Brain microvascular endothelial cell (primary cell): ENCODE results near the gene CD1E.

Source experiments
- DNase-seq: peaks from one replicate; pipeline ENCODE4 v3.0.0-alpha.2; 2020
- H3K27ac ChIP-seq: fragments of 250-450 bp; sonication (Bioruptor Pico); 2 replicates; pipeline ENCODE4 v1.5.1; 2020; ENCODE audit warnings: mild to moderate bottlenecking, moderate library complexity
- H3K27me3 ChIP-seq: fragments of 250-450 bp; sonication (Bioruptor Pico); replicated peaks from 2 replicates; pipeline ENCODE4 v1.5.1; 2020; ENCODE audit warnings: mild to moderate bottlenecking
- H3K36me3 ChIP-seq: fragments of 250-450 bp; sonication (Bioruptor Pico); replicated peaks from 2 replicates; pipeline ENCODE4 v1.5.1; 2020; ENCODE audit warnings: mild to moderate bottlenecking
- H3K4me3 ChIP-seq: 2 replicates; pipeline ENCODE4 v1.5.1; 2011; ENCODE audit warnings: low read depth, mild to moderate bottlenecking, control low read depth, low read length, moderate library complexity
- in situ Hi-C: cut with HindIII; loops from 2 replicates; pipeline ENCODE4 v1.10.0; 2017; ENCODE audit warnings: low sequenced_read_pairs, low pct_ligation_motif_present
- TF ChIP-seq, protein P1 (sequence below): IDR thresholded peaks from 2 replicates; pipeline ENCODE4 v1.5.1; 2011; ENCODE audit warnings: low read depth, mild to moderate bottlenecking, moderate library complexity, low read length, control low read depth, inconsistent platforms; ENCODE audit errors: missing control alignments

CD1E gene

DNA sequence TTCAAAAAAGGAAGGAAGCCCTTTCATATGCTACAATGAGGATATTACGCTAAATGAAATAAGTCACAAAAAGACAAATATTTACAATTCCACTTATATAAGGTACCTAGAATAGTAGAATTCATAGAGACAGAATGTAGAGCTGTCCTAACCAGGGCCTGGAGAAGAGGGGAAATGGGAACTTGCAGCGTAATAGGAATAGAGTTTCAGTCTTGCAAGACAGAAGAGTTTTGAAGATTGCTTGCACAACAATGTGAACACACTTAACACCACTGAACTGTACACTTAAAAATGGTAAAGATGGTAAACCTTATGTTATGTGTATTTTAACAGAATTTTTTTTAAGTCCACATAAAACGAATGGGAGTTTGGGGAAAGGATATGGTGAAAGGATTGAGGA is 25.3 kb upstream of the CD1E start:
- in situ Hi-C loops: no loop called here
- Histone ChIP-seq H3K4me3 (no peak overlapping the region), H3K36me3 (no peaks in the 10 kb centered on the region), H3K27me3 (no peaks in the 10 kb centered on the region), H3K27ac (no peak overlapping the region)
- TF ChIP-seq, protein P1, sequence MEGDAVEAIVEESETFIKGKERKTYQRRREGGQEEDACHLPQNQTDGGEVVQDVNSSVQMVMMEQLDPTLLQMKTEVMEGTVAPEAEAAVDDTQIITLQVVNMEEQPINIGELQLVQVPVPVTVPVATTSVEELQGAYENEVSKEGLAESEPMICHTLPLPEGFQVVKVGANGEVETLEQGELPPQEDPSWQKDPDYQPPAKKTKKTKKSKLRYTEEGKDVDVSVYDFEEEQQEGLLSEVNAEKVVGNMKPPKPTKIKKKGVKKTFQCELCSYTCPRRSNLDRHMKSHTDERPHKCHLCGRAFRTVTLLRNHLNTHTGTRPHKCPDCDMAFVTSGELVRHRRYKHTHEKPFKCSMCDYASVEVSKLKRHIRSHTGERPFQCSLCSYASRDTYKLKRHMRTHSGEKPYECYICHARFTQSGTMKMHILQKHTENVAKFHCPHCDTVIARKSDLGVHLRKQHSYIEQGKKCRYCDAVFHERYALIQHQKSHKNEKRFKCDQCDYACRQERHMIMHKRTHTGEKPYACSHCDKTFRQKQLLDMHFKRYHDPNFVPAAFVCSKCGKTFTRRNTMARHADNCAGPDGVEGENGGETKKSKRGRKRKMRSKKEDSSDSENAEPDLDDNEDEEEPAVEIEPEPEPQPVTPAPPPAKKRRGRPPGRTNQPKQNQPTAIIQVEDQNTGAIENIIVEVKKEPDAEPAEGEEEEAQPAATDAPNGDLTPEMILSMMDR: no peak
- no peak for DNase-seq

DNA sequence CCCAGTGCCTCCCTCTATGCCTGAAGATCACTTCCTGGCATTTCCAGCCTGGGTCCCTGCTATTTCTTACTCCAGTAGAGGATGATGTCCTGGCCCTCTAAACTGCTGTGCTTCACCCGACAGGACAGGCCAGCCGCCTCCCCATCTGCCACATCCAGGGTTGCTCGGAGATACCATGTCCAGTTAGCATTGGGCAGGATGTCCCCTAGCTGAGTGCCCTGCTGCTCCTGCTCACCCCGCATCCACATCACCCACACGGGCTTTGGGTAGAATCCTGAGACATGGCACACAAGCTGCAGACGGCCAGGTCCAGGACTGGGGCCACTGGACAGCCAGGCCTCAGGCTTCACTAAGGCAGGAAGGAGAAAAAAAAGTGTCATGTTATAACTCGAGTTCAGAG is 24.4 kb upstream of the CD1E start:
- no peaks in the 10 kb centered on the region for H3K36me3 ChIP-seq
- in situ Hi-C loops: no loop called here

DNA sequence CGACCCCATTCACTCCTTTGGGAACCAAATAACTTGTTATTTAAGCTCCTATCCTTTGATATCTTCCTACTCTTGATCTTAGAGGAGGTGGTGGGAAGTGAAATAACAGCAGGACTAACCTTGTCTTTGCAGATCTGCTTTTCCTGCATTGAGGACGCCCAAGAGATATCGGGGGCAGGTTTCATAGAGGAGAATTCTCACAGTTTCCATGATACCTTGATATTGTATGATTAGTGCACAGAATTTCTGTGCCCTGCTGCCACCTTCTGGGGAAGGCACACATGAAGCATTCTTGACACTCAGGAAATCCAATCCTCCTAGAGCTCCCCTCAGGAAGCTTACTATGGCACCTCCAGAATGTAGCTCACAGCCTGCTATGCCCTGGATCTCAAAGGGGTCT is 24.0 kb upstream of the CD1E start:
- no peaks in the 10 kb centered on the region for H3K27me3 ChIP-seq
- in situ Hi-C loops: no loop called here
- no peak for DNase-seq
- no peaks in the 10 kb centered on the region for H3K36me3 ChIP-seq
- H3K27ac ChIP-seq: no peak overlapping the region
- H3K4me3 ChIP-seq: no peak overlapping the region
- TF ChIP-seq, protein P1: no peak

More for the DNA sequence above, 24.4 kb upstream of the CD1E start:
- H3K27ac ChIP-seq: no peak overlapping the region
- DNase-seq: no peak
- TF ChIP-seq, protein P1: no peak
- no peak overlapping the region for H3K4me3 ChIP-seq
- no peaks in the 10 kb centered on the region for H3K27me3 ChIP-seq

DNA sequence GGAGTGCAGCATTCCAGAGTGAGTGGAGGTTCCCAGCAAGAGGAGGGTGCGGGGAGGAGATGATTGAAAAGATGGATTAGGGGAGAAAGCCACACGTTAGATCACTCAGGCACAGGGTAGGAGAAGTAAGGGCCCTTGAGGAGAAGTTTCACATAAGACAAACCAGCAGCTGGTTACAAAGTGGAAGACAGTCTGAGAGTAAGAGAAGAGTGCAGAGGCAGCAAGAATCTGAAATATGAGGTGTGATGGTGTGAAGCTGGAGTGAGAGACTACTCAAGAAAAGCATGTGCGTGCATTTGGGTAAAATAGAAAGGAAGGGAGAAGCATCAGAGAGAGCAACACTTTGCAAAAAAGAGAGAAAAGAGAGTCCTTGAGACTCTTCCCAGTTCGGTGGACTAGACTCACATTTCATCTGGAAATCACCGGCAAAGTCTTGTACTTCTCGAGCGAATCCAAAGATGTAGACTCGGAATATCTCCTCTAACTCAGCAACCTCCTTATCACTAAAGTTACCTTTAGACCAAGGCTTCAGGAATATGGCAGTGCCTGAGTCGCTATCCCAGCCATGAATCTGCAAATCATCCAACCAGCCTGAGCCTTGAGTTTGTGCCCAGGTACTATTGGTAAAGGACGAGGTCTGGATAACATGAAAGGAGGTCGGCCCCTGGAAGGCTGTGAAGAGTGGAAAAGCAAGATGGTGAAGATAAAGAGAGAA is 23.1 kb upstream of the CD1E start:
- TF ChIP-seq, protein P1: no peak
- Histone ChIP-seq H3K27ac (no peak overlapping the region), H3K27me3 (no peaks in the 10 kb centered on the region), H3K36me3 (no peaks in the 10 kb centered on the region), H3K4me3 (no peak overlapping the region)
- in situ Hi-C loops: no loop called here
- DNase-seq: no peak

GRCh38 chr1:158331106-158331425 is 22.6 kb upstream of the CD1E start:
- Histone ChIP-seq H3K36me3 (no peaks in the 10 kb centered on the region), H3K4me3 (no peak overlapping the region), H3K27ac (no peak overlapping the region), H3K27me3 (no peaks in the 10 kb centered on the region)
- in situ Hi-C loops: no loop called here
- no peak for DNase-seq
- TF ChIP-seq, protein P1: no peak
